Measurements from ENCODE around the gene PCYT2.
A peak's percentile ranks its signal among the peaks of the same experiment; 100 is the strongest.

Gene PCYT2

DNA sequence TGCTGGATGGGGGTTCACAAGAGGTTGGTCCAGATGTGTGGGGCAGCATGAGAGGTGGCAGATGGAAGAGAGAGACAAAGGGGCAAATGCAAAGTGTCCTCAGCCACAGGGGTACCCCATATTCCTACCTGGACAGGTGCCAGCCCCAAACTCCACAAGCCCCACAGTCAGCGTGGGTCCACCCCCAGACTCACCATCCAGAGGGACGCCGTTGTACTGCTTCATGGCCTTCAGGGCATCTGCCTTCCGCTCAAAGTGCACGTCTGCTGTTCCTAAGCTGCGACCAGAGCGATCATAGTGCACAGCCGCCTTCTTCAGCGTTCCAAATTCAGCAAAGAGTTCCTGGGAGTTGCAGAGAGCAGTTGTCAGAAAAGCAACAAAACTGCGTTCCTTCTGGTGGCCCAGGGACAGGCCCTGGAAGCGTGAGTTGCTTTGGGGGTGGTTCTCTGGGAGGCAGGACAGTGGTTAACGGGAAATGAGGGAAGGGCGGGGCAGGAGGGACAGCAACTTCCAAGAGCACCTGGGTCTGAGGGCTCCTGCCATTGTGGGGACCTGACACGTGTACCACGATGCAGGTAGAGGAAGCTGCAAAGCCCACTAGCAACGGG is 22.1 kb downstream of the PCYT2 start:
- DNase-seq = no peak
- intact Hi-C loops (cut with DNase I) = no loop called here

DNA sequence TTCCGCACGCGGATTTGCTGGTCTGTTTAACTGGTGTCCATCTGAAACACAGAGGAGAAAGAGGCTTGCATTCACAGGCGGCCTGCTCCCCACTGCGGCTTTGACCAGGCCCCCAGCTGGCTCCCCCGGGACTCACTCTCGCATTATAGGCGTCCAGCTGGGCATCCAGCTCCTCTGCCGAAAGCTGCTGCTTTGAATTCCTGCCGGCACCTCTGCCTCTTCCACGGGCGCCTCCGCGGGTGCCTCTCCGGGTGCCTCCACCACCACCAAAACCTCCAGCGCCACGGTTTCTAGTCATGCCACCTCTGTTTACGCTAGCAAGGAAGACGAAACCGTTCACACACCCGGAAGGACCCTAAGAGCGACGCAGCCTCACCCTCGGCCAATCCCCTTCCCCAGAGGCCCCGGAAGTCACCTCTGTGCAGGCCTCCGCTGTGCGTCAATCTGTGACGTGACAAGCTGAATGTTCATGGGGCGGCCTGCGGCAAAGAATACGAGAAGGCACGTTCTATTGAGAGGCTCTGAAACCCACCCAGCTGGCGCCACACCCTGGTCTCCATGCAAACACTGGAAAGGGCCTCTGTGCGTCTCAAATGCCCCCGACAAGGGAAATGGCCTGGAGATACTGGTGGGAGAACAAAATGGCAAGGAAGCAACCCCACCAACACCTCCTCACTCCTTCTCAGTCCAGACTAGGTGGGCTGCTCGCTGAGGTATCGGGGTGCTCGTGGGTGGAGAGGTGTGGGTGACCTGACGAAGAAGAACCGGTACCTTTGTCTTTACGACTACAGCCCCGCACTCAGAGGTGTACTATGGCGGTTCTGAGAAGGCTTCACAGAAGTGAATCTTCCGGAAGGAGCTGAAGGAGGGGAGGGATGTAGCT is 22.9 kb downstream of the PCYT2 start:
- no peak for DNase-seq
- intact Hi-C loops (cut with DNase I) = no loop called here

DNA sequence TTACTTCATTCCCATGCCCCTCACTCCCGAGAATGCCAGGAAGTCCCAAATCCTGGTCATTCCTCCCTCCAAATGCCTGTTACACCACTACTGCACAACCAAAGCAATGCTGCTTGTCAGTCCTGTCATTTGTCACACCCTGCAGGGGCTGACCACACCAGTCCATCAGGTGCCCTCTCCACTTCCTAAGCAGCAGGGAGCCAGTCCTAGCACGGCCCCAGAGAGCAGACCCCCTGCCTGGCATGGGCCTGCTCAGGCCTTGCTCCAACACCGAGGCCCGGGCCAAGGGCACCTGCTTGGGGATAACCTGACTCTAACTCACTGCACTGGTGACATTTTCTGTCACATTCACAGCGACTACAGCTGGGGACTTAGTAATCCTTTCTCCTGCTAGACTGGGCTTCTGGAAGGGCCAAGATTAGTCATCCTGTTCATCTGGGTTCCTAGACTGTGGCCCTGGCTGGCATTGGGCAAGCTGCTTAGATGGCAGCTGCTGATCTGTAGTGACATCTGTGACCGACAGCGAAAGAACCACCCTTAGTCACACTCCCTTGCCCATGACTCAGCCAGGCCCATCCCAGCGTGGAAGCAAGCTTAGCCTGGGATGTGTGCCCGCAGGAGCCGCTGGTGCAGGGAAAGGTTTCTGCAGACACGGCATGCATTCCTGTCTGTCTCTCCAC is 25.2 kb downstream of the PCYT2 start:
- intact Hi-C loops (cut with DNase I) = no loop called here
- DNase-seq = no peak

DNA sequence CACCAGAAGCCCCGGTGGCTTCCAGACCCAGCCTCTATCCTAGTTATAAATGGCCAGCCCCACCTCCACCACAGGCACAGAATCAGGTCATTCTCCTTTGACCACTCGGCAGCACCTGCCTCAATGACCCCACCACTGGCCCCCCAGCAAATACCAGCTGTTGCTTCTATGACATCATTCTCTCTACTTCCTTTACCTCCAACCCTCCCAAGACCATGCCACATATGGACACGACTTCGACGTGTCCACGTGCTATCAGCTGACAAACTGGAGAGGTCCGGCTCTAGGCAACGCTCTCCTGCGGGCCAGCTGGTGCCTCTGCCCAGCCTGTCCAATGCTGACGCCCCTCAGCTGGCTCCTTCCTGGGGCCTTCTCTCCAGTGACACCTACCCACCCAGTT is 25.7 kb downstream of the PCYT2 start:
- intact Hi-C loops (cut with DNase I) = no loop called here
- no peak for DNase-seq

DNA sequence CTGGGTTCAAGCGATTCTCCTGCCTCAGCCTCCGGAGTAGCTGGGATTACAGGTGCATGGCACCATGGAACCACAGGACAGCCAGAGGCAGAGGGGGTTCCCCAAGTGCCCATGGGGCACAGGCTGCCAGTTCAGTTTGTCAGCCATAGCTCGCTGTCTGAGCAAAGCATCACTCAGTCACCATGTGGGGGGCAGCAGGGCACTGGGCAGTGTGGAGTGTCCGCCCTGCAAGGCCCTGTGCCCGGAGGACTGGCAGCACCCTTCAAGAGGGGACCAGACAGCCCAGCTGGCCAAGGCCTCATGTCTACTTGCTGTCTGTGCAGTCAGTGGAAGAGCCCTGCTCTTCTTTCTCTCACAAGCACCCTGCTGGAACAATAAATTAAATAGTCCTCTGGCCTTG is 26.2 kb downstream of the PCYT2 start:
- intact Hi-C loops (cut with DNase I) = no loop called here
- DNase-seq = no peak

DNA sequence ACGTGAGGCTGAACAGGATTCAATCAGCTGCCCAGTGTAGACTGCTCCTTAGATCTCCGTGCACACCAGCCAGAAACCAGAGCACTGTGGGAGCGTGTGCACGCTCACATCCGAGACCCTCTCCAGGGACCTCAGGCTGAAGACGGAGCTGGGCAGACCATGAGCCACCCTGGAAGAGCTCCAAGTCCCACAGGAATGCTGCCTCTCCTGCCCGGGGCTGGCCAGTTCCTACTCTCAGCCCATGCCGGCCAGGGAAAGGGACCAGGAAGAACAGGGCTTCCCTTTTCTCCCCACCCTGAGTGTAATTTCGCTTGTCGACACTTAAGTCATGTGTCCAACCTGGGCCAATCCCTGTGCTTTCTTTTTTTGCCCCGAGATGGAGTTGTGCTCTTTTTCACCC is 26.7 kb downstream of the PCYT2 start:
- intact Hi-C loops (cut with DNase I) = no loop called here
- DNase-seq = no peak

DNA sequence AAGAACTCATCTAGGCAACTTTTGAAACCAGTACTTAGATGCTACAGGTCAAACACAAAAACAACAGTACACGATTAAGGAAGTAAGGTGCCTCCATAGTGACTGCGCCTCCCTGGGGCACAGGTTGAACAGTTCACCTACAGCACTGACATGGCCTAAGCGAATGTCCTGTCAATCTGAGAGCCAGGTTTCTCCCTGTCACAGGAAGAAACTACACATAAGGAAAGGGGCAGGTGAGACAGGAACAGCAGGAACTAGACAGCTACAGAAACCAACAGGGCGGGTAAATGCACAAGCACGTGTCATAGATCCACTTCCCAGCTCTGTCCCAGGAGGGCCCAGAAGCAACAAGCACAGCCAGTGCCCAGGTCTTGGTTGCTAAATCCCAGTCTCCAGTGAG is 32.1 kb downstream of the PCYT2 start:
- intact Hi-C loops (cut with DNase I) = no loop called here
- DNase-seq = no peak

DNA sequence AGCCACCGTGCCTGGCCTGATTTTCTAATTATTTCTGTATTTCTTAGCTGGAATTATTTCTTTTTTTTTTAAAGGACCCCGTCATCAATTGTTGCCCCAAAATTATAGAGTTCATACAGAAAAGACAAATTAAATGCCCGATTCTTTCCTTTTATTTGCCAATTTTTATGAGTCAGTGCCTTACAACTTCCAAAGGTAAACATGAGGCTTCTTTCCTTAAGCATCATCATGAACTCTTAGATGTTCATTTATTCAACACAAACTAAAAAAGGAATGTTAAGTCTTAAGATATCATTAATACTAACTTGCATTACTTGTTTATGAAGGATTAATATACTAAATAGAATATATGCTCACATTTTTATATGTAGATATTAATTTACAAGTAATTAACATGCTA is 32.9 kb downstream of the PCYT2 start:
- DNase-seq = no peak
- intact Hi-C loops (cut with DNase I) = no loop called here

DNA sequence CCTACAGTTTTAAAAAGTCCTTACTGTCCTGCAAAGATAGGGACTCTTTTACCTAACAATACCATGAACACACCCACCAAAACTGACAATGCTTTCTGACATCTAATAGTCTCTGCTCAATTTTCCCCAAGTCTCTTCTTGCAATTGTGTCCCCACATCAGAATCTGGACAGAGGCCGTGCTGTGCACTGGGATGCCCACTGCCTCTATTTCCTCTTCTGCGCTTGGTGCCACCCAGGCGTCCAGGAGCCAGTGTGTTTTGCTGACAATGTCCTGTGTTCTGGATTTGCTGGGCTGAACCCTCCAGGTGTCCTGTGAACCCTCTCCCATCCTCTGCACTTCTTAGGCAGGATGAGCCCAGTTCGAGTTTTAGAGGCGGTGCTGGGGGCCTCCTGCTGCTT is 33.6 kb downstream of the PCYT2 start:
- intact Hi-C loops (cut with DNase I) = no loop called here
- no peak for DNase-seq

DNA sequence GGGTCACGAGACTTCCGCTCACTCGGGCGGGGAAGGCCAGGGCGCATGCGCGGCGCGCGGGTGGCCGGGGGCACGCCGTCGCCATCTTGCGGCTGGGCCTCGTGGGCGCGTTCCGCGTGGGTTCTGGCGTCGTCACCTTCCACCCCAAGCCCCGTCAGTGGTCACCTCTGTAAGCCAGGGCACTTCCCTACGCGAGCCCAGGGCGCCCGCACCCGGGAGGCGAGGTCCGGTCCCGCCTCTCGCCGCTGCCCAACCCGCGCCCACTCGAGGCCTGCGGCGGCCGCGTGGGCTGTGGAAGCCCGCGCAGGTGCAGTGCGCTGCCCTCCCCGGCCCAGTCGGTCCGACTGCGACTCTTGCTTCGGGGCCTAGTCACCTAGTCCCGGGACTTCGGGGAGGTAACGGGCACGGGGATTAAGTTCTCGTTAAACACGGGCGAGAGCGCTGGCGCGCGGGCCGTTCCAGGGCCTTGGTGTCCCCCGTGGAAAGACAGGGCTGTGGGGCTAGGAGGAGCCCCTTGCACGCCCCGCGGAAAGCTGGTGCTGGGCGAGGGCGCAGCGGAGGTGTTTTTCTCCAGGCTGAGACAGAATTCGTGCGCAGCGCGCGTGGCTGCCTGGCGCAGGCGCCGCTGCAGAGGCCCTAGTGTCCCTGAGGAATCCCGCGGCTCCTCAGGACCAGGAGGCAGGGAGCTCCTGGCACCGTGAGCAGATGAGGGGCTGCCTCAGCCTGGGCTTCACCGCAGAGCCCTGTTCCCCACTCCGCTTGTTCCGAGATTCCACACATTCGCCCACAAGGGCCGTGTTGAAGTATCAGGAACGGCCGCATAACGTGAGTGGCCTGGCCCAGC is 39.6 kb downstream of the PCYT2 start:
- peak; percentile 74 to 97 (median 93) for DNase-seq
- intact Hi-C loops (cut with DNase I) = no loop called here

DNA sequence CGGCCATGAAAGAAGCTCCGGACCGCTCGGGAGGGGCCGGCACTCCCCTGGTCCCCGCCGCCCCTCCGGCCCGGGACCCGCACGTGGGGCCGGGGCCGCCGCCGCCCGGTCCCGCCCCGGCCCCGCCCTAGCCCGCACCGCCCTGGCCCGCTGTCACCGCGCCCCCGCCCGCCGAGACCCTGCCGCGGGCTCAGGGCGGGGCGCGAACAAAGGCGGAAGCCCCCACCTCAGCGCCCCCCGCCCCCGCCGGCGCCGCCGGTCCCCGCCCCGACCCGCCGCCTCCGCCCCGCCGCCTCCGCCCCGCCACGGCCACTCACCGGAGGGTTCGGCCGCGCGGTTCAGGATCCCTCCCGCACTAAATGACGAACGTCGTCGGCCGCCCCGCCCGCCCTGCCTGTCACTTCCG is 40.2 kb downstream of the PCYT2 start, which contains the start of gene ARHGDIA:
TSS of gene ARHGDIA (minus strand) at position 357 of the 406 bp plus-strand sequence. CDS start 1,407 bp downstream, outside the sequence.
- intact Hi-C loops (cut with DNase I) = no loop called here
- DNase-seq = peak in 4 of 42 donors; percentile 35 to 91 (median 64)

DNA sequence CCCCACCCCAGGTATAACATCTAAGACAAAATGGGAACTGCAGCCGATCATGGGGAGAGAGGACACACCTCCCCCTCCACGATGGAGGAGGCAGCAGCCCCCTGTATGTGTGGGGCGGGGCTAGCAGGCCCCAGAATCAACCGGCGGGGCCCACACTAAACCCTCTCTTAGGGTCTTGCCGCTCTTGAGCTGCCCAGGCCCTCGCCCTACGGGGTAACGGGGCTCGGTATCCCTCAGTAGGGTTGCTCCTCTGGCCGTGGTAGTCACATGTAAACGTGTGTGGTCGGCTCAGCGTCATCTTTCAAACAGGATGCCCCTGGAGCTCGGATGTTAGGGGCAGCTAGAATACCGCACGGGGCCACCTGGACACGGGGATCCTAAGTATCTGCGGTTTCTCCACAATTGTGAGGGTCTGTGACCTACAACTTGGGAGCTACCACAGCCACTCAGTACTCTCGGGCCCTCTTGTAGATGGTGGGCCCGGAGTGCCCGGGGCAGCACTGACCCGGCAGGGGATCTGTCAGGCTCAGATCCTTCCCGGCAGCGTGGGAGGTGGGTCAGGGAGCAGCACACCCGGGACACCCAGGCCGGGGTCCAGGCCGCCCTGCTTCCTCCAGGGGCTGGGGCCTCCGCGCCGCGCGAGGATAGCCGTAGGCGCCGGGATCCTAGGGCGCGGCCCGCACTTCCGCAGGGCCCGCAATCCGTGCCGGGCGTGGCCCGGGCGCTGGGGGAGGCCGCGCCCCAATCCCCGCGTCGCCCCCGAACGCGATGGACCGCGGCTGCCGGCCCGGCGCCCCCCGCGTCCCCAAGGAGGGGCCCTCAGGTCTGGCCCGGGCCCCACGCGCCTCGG is 40.8 kb downstream of the PCYT2 start:
- intact Hi-C loops (cut with DNase I) = no loop called here
- DNase-seq = peak in 9 of 42 donors; percentile 14 to 53 (median 22)

DNA sequence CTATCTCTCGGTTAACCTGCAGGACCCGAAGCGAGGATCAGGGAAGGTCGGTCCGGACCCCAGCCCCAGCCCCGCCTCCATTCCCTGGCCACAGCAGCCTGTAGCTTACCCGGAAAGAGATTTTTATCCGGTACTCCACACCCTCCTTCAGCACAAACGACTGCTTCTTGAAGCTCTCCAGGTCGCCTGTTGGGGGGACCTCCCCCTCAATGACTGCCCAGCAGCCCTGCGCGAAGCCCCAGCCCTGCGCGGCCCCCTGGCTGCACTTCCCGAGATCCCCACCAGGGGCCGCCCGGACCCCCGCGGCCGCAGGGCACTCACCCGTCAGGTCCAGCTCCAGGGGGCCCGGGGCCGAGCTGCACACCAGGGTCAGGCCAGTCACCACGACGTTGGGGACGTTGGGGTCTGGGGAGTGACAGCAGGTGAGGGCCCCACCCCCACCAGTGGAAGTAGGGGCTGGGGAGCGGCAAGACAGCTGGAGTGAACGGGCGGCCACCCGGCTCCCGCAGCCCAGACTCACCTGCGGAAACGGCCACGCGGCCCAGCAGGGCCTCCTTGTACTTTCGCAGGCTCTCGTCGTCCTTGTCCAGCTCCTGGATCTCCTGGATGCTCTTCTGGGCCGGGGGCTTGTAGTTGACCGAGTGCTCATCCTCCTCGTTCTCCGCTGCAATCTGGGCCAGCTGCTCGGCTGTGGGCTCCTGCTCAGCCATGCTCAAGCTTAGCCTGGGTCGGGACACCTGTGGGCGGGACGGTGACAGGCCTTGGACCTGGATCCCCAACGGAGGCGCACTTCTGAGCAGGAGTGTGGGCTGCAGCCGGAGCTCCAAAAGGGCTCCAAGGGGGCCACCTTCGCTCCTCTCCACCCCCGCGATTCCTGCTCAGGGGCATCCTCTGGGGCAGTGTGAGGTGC is 41.7 kb downstream of the PCYT2 start:
- peak in 13 of 42 donors; percentile 14 to 61 (median 38) for DNase-seq
- intact Hi-C loops (cut with DNase I) = no loop called here

DNA sequence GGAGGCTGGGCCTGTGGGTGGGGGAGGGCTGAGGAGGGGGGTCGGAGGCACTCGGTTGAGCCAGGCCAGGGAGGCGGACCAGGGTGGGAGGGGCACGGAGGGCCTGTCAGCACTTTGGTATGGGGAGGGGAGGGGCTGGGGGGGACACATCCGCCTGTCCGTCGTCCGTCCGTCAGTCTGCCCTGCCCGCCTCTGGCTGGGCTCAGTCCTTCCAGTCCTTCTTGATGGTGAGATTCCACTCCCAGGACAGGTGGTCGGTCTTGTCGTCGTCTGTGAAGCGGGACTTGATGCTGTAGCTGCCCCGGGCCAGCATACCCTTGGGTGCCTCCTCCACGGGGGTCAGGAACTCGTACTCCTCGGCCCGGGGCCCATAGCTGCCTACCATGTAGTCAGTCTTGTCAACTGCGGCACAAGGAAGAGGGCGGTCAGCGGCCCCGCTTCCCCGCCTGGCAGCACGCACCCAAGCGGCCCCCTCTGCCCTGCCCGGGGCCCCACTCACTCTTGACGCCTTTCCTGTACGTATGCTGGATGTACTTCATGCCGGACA is 42.5 kb downstream of the PCYT2 start:
- intact Hi-C loops (cut with DNase I) = no loop called here
- no peak for DNase-seq

DNA sequence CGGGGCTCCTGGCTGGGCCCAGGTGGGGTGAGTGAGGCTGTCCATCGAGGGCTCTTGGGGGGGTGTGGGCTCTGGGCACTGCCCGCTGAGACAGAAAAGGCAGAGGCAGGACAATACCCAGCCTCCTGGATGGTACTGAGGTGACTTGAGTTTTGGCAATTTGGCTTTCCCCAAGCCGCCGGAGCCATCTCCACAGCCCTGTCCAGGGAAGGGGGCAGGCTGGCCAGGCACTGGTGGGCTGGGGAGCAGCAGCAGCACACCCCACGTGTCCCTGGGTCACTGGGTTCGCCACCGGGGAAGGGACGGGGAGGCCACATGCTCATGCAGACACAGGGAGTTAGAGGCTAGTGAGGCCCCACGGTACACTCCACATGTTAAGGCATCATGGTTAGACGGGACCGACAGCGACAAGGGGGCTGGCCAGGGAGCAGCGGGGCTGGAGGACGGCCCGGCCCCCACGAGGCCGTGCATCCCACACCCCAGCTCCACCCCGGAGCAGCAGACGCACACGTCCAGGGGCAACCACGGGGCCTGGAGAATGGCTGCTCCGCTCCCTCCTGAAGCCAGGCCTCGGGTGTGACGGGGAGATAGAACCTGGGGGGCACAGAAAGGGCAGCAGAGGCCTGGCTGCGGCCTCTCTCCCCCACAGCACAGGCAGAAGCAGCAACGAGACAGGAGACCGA is 43.1 kb downstream of the PCYT2 start:
- DNase-seq = no peak
- intact Hi-C loops (cut with DNase I) = no loop called here
